ENCODE measurements around the gene GSN. TPM values are rescaled to one million over a fixed set of nuclear protein-coding genes. Genes with fewer than 3 reads are reported as not detected.

Gene GSN
- total RNA-seq, 1 donor from 2014 or later, result 84.7 TPM

DNA sequence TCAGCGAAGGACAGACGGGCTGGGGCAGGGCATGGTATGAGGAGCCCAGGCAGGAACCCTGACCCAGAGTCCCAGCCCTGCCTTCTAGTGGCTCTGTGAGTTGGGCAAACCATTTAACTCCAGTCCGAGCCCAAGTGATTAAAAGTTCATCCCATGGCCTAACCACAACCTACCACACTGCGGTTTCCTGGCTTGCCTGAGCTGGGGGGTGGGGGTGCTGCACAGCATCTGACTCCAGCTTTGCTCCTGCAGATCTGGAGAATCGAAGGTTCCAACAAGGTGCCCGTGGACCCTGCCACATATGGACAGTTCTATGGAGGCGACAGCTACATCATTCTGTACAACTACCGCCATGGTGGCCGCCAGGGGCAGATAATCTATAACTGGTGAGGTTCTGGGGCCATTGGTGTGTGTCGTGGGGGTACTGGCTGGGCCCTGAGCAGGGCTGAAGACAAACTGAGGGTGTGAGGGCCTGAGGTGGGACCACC, 53.1 kb downstream of the GSN start:
- H3K9me3 Mint-ChIP-seq, result peaks cover 3% of the 10 kb centered on the region
- H3K36me3 Mint-ChIP-seq (ENCODE audit: low read depth), result peaks cover 6% of the 10 kb centered on the region
- H3K27ac Mint-ChIP-seq (ENCODE audit: unreplicated experiment), result no peak overlapping the region
- H3K4me3 Mint-ChIP-seq, result no peak overlapping the region
- no peaks in the 10 kb centered on the region for H3K4me1 Mint-ChIP-seq
- TF ChIP-seq, protein P1, sequence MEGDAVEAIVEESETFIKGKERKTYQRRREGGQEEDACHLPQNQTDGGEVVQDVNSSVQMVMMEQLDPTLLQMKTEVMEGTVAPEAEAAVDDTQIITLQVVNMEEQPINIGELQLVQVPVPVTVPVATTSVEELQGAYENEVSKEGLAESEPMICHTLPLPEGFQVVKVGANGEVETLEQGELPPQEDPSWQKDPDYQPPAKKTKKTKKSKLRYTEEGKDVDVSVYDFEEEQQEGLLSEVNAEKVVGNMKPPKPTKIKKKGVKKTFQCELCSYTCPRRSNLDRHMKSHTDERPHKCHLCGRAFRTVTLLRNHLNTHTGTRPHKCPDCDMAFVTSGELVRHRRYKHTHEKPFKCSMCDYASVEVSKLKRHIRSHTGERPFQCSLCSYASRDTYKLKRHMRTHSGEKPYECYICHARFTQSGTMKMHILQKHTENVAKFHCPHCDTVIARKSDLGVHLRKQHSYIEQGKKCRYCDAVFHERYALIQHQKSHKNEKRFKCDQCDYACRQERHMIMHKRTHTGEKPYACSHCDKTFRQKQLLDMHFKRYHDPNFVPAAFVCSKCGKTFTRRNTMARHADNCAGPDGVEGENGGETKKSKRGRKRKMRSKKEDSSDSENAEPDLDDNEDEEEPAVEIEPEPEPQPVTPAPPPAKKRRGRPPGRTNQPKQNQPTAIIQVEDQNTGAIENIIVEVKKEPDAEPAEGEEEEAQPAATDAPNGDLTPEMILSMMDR (conservative IDR thresholded peaks at IDR 0.05), result no peak
- DNase-seq (ENCODE audit: low read depth, low spot score), result no peak
- H3K27me3 Mint-ChIP-seq (ENCODE audit: low read depth), result no peaks in the 10 kb centered on the region

DNA sequence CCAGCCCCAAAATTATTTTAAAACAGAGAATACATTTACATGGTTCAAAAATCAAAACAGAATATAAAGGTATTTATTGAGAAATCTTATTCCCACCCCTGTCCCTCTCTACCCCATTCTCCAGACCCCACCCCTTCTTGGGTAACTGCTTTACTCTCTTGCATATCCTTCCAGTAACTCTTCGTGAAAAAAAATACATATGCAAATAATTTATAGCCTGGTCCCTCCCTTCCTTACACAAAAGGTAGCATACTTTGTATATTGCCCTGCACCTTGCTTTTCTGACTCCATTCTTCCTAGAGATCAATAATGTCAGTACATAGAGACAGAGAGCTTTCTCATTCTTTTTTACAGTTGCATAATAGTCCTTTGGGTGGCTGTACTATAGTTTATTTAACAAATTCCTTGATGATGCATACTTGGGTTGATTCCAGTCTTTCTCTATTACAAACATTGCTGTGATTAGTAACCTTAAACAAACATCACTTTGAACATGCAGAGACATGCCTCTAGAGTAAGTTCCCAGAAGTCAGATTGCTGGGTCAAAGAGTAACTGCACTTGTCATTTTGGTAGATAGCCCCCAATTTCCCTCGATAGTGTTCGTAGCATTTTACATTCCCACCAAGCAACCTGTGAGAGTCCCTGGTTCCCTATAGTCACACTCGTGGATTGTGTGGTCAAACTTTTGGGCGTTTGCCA, 54.2 kb downstream of the GSN start:
- DNase-seq (ENCODE audit: low read depth, low spot score), result no peak
- H3K9me3 Mint-ChIP-seq, result peaks cover 3% of the 10 kb centered on the region
- no peaks in the 10 kb centered on the region for H3K4me1 Mint-ChIP-seq
- peaks cover 6% of the 10 kb centered on the region for H3K36me3 Mint-ChIP-seq (ENCODE audit: low read depth)
- no peak overlapping the region for H3K27ac Mint-ChIP-seq (ENCODE audit: unreplicated experiment)
- H3K4me3 Mint-ChIP-seq, result no peak overlapping the region
- TF ChIP-seq, protein P1 (conservative IDR thresholded peaks at IDR 0.05), result no peak
- H3K27me3 Mint-ChIP-seq (ENCODE audit: low read depth), result no peaks in the 10 kb centered on the region

DNA sequence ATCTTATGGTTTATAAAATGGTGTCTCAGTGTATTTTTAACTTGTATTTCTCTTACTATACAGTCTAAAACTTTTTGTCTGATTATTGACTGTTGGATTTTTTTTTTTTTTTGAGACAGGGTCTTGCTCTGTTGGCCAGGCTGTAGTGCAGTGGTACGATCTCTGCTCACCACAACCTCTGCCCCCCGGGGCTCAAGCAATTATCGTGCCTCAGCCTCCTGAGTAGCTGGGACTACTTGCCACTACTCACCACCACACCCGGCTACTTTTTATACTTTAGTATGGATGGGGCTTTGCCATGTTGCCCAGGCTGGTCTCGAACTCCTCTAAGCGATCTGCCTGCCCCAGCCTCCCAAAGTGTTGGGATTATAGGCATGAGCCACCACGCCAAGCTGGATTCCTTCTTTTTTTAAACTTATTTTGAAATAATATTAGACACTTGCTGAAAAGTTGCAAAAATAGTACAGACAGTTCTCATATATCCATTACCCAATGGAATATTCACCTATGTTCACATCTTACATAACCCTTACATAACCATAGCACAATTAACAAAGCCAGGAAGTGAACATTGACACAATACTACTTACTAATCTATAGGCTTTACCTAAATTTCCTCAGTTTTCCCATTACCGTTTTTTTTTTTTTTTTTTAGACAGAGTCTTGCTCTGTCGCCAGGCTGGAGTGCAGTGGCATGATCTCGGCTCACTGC, 54.9 kb downstream of the GSN start:
- Mint-ChIP-seq H3K4me3 (no peak overlapping the region), H3K27ac (ENCODE audit: unreplicated experiment) (no peak overlapping the region), H3K4me1 (no peaks in the 10 kb centered on the region), H3K9me3 (peaks cover 3% of the 10 kb centered on the region), H3K27me3 (ENCODE audit: low read depth) (no peaks in the 10 kb centered on the region), H3K36me3 (ENCODE audit: low read depth) (peaks cover 6% of the 10 kb centered on the region)
- no peak for DNase-seq (ENCODE audit: low read depth, low spot score)
- TF ChIP-seq, protein P1 (conservative IDR thresholded peaks at IDR 0.05), result no peak

DNA sequence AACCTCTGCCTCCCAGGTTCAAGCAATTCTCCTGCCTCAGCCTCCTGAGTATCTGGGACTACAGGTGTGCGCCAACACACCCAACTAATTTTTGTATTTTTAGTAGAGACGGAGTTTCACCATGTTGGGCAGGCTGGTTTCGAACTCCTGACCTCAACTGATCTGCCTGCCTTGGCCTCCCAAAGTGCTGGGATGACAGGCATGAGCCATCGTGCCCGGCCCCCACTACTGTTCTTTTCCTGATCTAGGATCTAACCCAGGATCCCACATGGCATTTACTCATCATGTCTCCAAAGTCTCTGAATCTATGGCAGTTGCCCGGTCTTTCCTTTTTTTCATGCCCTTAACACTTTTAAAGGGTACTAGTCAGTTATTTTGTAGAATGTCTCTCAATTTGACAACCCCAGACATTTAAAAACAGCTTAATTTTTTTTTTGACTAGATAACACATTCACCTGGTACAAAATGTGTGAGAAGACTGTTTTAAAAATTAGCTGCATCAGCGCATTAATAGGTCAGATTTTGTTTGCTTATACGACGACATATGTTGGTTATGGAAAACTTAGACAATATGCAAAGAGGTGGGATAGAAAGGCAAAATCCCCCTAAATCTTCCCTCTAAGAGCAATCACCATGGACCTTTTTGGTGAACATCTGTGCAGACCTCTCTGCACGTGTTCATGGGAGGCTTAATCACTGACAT, 55.6 kb downstream of the GSN start:
- Mint-ChIP-seq H3K36me3 (ENCODE audit: low read depth) (peaks cover 6% of the 10 kb centered on the region), H3K9me3 (peaks cover 3% of the 10 kb centered on the region), H3K4me3 (no peak overlapping the region), H3K27me3 (ENCODE audit: low read depth) (no peaks in the 10 kb centered on the region), H3K27ac (ENCODE audit: unreplicated experiment) (no peak overlapping the region), H3K4me1 (no peaks in the 10 kb centered on the region)
- TF ChIP-seq, protein P1 (conservative IDR thresholded peaks at IDR 0.05), result no peak
- DNase-seq (ENCODE audit: low read depth, low spot score), result no peak

DNA sequence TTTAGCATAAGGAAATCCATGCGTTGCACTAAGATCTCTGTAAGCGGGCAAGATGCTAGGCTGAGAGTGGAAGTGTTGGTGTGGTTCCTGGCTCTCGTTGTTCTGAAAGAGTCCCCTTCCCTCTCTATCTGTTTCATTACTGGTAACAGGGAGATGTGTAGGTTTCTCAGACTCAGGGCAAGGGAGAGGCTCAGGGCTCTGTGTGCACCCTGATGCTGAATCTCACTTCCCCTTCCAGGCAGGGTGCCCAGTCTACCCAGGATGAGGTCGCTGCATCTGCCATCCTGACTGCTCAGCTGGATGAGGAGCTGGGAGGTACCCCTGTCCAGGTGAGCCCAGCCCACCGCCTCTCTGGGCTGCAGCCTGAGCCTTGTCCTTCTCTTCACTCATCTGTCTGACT, 56.4 kb downstream of the GSN start:
- DNase-seq (ENCODE audit: low read depth, low spot score), result no peak
- peaks cover 6% of the 10 kb centered on the region for H3K36me3 Mint-ChIP-seq (ENCODE audit: low read depth)
- no peak overlapping the region for H3K27ac Mint-ChIP-seq (ENCODE audit: unreplicated experiment)
- H3K4me3 Mint-ChIP-seq, result no peak overlapping the region
- no peaks in the 10 kb centered on the region for H3K27me3 Mint-ChIP-seq (ENCODE audit: low read depth)
- peaks cover 3% of the 10 kb centered on the region for H3K9me3 Mint-ChIP-seq
- TF ChIP-seq, protein P1 (conservative IDR thresholded peaks at IDR 0.05), result no peak
- no peaks in the 10 kb centered on the region for H3K4me1 Mint-ChIP-seq

Measured in neural crest cell (in vitro differentiated cells).